ENCODE data around the gene MKRN2OS.

DNA sequence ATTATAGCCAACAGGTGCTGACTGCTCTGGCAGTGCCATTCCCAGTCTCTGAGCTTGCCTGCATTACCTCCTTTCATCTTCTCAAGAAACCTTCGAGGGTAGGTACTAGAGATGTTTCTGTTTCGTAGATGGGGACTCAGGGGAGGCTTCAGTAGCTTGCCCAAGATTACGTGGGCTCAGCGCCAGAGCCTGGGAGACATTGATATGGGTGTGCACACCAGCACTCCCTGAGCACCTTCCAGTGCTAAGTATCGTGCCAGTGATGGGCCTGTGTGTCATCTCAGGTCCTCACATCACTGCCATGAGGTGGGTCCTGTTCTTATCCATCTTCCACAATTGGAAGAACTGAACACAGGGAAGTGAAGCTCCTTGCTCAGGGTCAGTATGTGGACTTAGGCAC is 45.8 kb downstream of the MKRN2OS start:
- TF ChIP-seq EZH2 (IDR thresholded peaks at IDR 0.05; ENCODE audit: borderline replicate concordance, control insufficient read depth, low read depth, low read length) (no peak), RFX5 (IDR thresholded peaks at IDR 0.05; ENCODE audit: low read depth, low read length) (no peak), CHD2 (IDR thresholded peaks at IDR 0.05; ENCODE audit: borderline replicate concordance, low read depth, low read length) (no peak), USF1 (IDR thresholded peaks at IDR 0.05; ENCODE audit: borderline replicate concordance, extremely low read length, insufficient read depth, low read depth, low read length) (no peak), USF2 (IDR thresholded peaks at IDR 0.05; ENCODE audit: borderline replicate concordance, low read depth, low read length) (no peak)
- TF ChIP-seq, protein P1, sequence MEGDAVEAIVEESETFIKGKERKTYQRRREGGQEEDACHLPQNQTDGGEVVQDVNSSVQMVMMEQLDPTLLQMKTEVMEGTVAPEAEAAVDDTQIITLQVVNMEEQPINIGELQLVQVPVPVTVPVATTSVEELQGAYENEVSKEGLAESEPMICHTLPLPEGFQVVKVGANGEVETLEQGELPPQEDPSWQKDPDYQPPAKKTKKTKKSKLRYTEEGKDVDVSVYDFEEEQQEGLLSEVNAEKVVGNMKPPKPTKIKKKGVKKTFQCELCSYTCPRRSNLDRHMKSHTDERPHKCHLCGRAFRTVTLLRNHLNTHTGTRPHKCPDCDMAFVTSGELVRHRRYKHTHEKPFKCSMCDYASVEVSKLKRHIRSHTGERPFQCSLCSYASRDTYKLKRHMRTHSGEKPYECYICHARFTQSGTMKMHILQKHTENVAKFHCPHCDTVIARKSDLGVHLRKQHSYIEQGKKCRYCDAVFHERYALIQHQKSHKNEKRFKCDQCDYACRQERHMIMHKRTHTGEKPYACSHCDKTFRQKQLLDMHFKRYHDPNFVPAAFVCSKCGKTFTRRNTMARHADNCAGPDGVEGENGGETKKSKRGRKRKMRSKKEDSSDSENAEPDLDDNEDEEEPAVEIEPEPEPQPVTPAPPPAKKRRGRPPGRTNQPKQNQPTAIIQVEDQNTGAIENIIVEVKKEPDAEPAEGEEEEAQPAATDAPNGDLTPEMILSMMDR (IDR thresholded peaks at IDR 0.05 in 2 of 3, conservative IDR thresholded peaks at IDR 0.05 in 1 of 3; ENCODE audit: control insufficient read depth in 2 of 3, extremely low read depth in 1 of 3, insufficient read depth in 1 of 3, low read depth in 3 of 3, low read length in 3 of 3) = no peak
- TF ChIP-seq, protein P2, sequence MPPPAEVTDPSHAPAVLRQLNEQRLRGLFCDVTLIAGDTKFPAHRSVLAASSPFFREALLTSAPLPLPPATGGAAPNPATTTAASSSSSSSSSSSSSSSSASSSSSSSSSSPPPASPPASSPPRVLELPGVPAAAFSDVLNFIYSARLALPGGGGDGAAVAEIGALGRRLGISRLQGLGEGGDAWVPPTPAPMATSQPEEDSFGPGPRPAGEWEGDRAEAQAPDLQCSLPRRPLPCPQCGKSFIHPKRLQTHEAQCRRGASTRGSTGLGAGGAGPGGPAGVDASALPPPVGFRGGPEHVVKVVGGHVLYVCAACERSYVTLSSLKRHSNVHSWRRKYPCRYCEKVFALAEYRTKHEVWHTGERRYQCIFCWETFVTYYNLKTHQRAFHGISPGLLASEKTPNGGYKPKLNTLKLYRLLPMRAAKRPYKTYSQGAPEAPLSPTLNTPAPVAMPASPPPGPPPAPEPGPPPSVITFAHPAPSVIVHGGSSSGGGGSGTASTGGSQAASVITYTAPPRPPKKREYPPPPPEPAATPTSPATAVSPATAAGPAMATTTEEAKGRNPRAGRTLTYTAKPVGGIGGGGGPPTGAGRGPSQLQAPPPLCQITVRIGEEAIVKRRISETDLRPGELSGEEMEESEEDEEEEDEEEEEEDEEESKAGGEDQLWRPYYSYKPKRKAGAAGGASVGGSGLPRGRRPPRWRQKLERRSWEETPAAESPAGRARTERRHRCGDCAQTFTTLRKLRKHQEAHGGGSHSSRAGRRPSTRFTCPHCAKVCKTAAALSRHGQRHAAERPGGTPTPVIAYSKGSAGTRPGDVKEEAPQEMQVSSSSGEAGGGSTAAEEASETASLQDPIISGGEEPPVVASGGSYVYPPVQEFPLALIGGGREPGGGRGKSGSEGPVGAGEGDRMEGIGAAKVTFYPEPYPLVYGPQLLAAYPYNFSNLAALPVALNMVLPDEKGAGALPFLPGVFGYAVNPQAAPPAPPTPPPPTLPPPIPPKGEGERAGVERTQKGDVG (CRISPR knock-in tag; IDR thresholded peaks at IDR 0.05) = no peak
